ENCODE data around the gene RPS6KA2. TPM values are rescaled to one million over a fixed set of nuclear protein-coding genes. Genes with fewer than 3 reads are reported as not detected.

Gene RPS6KA2
- total RNA-seq, 3 donors from 2014 or later, result 23.7 to 124 (median 56.4) TPM

- Histone ChIP-seq H3K36me3 (no peaks in the 10 kb centered on the region), H3K4me1 (no peaks in the 10 kb centered on the region), H3K27ac (no peak overlapping the region), H3K27me3 (no peaks in the 10 kb centered on the region), H3K4me3 (no peak overlapping the region), H3K9me3 (peaks cover 6 to 12% of the 10 kb centered on the region in 2 donors)
- intact Hi-C loops (cut with DNase I; ENCODE audit: low total_unique reads), result no loop called here
- TF ChIP-seq POLR2AphosphoS5 (IDR thresholded peaks at IDR 0.05) (no peak), POLR2A (IDR thresholded peaks at IDR 0.05) (no peak), CTCF (IDR thresholded peaks at IDR 0.05) (no peak)
- DNase-seq (ENCODE audit: low spot score in 2 of 2), result no peak
Observed at GRCh38 chr6:166572370-166573261, 54.4 kb downstream of the RPS6KA2 start.

- H3K4me1 ChIP-seq, result no peaks in the 10 kb centered on the region
- peaks cover 0 to 3% of the 10 kb centered on the region in 2 donors for H3K9me3 ChIP-seq
- TF ChIP-seq POLR2A (IDR thresholded peaks at IDR 0.05) (no peak), POLR2AphosphoS5 (IDR thresholded peaks at IDR 0.05) (no peak), CTCF (IDR thresholded peaks at IDR 0.05) (no peak)
- intact Hi-C loops (cut with DNase I; ENCODE audit: low total_unique reads), result no loop called here
- H3K36me3 ChIP-seq, result no peaks in the 10 kb centered on the region
- no peak overlapping the region for H3K4me3 ChIP-seq
- DNase-seq (ENCODE audit: low spot score in 2 of 2), result no peak
- no peaks in the 10 kb centered on the region for H3K27me3 ChIP-seq
- no peak overlapping the region for H3K27ac ChIP-seq
Observed at GRCh38 chr6:166570929-166571713, 55.9 kb downstream of the RPS6KA2 start.

- no peaks in the 10 kb centered on the region for H3K9me3 ChIP-seq
- H3K27me3 ChIP-seq, result no peaks in the 10 kb centered on the region
- DNase-seq (ENCODE audit: low spot score in 2 of 2), result no peak
- TF ChIP-seq POLR2AphosphoS5 (IDR thresholded peaks at IDR 0.05) (no peak), CTCF (IDR thresholded peaks at IDR 0.05) (no peak), POLR2A (IDR thresholded peaks at IDR 0.05) (no peak)
- H3K4me1 ChIP-seq, result no peaks in the 10 kb centered on the region
- H3K36me3 ChIP-seq, result no peaks in the 10 kb centered on the region
- no peak overlapping the region for H3K27ac ChIP-seq
- intact Hi-C loops (cut with DNase I; ENCODE audit: low total_unique reads), result no loop called here
- H3K4me3 ChIP-seq, result no peak overlapping the region
Observed at GRCh38 chr6:166569206-166569605, 57.8 kb downstream of the RPS6KA2 start.

GRCh38 chr6:166567813-166568212, 59.2 kb downstream of the RPS6KA2 start:
- TF ChIP-seq POLR2A (IDR thresholded peaks at IDR 0.05), result no peak
- Histone ChIP-seq H3K4me1 (no peaks in the 10 kb centered on the region), H3K27me3 (no peaks in the 10 kb centered on the region), H3K27ac (no peak overlapping the region), H3K9me3 (no peaks in the 10 kb centered on the region), H3K4me3 (no peak overlapping the region), H3K36me3 (no peaks in the 10 kb centered on the region)
- intact Hi-C loops (cut with DNase I; ENCODE audit: low total_unique reads), result no loop called here
- DNase-seq (ENCODE audit: low spot score in 2 of 2), result no peak

GRCh38 chr6:166567107-166567506, 59.9 kb downstream of the RPS6KA2 start:
- no peak for DNase-seq (ENCODE audit: low spot score in 2 of 2)
- TF ChIP-seq POLR2A (IDR thresholded peaks at IDR 0.05), result no peak
- TF ChIP-seq POLR2AphosphoS5 (IDR thresholded peaks at IDR 0.05), result peak in 1 of 3 donors; percentile 11
- intact Hi-C loops (cut with DNase I; ENCODE audit: low total_unique reads), result no loop called here

More at GRCh38 chr6:166567107-166567506, 59.9 kb downstream of the RPS6KA2 start:
- H3K27me3 ChIP-seq, result no peaks in the 10 kb centered on the region
- no peaks in the 10 kb centered on the region for H3K36me3 ChIP-seq
- H3K4me1 ChIP-seq, result no peaks in the 10 kb centered on the region
- no peak overlapping the region for H3K27ac ChIP-seq
- H3K4me3 ChIP-seq, result no peak overlapping the region
- H3K9me3 ChIP-seq, result no peaks in the 10 kb centered on the region

Data from breast epithelium (tissue), 4 donors.